GM18526 (cell line): ENCODE results near the gene RPTOR.

Source experiments
- POLR2A ChIP-seq: IDR thresholded peaks from 3 replicates; pipeline ENCODE4 v1.6.1; 2011; ENCODE audit not compliant: insufficient read length; ENCODE audit errors: extremely low read depth

Gene RPTOR

GRCh38 chr17:80889231-80890195 is 344.9 kb downstream of the RPTOR start:
- TF ChIP-seq POLR2A: no peak

- no peak for TF ChIP-seq POLR2A
Measured at GRCh38 chr17:80890196-80890920, 345.7 kb downstream of the RPTOR start.

GRCh38 chr17:80890921-80891396 is 346.3 kb downstream of the RPTOR start:
- no peak for TF ChIP-seq POLR2A

- TF ChIP-seq POLR2A: no peak
Measured at GRCh38 chr17:80891397-80892018, 346.9 kb downstream of the RPTOR start.

GRCh38 chr17:80892019-80892855 is 347.6 kb downstream of the RPTOR start:
- no peak for TF ChIP-seq POLR2A

- no peak for TF ChIP-seq POLR2A
Measured at GRCh38 chr17:80892900-80893603, 348.4 kb downstream of the RPTOR start.

- no peak for TF ChIP-seq POLR2A
Measured at GRCh38 chr17:80893604-80894438, 349.2 kb downstream of the RPTOR start.

GRCh38 chr17:80894439-80894721 is 349.7 kb downstream of the RPTOR start:
- TF ChIP-seq POLR2A: no peak

- no peak for TF ChIP-seq POLR2A
Measured at GRCh38 chr17:80894726-80895125, 350.1 kb downstream of the RPTOR start.

- TF ChIP-seq POLR2A: no peak
Measured at GRCh38 chr17:80895366-80895765, 350.7 kb downstream of the RPTOR start.

- TF ChIP-seq POLR2A: no peak
Measured at GRCh38 chr17:80898716-80899115, 354.1 kb downstream of the RPTOR start.

- TF ChIP-seq POLR2A: no peak
Measured at GRCh38 chr17:80899402-80900268, 355.0 kb downstream of the RPTOR start.
